Esophagus squamous epithelium (tissue), 4 donors: ENCODE data around the gene SHISA6.

Source experiments
- POLR2A ChIP-seq, 4 donors: fragments of 450-650 bp; IDR thresholded peaks; one replicate each; pipeline ENCODE4 v1.6.1; 2017; ENCODE audit warnings: antibody characterized with exemption in 4 of 4, mild to moderate bottlenecking in 4 of 4, moderate library complexity in 3 of 4
- TF ChIP-seq, protein P1 (sequence below), 6 experiments: fragments of 450-650 bp in 4 of 6; fragments of 200-600 bp in 2 of 6; sonication (generic) in 2 of 6; IDR thresholded peaks; one replicate each; pipeline ENCODE4 v1.5.1; 2016 to 2019; ENCODE audit warnings: antibody characterized with exemption in 6 of 6, mild to moderate bottlenecking in 4 of 6, moderate library complexity in 4 of 6

- TF ChIP-seq, protein P1, sequence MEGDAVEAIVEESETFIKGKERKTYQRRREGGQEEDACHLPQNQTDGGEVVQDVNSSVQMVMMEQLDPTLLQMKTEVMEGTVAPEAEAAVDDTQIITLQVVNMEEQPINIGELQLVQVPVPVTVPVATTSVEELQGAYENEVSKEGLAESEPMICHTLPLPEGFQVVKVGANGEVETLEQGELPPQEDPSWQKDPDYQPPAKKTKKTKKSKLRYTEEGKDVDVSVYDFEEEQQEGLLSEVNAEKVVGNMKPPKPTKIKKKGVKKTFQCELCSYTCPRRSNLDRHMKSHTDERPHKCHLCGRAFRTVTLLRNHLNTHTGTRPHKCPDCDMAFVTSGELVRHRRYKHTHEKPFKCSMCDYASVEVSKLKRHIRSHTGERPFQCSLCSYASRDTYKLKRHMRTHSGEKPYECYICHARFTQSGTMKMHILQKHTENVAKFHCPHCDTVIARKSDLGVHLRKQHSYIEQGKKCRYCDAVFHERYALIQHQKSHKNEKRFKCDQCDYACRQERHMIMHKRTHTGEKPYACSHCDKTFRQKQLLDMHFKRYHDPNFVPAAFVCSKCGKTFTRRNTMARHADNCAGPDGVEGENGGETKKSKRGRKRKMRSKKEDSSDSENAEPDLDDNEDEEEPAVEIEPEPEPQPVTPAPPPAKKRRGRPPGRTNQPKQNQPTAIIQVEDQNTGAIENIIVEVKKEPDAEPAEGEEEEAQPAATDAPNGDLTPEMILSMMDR (IDR thresholded peaks at IDR 0.05), result no peak
- TF ChIP-seq POLR2A (IDR thresholded peaks at IDR 0.05), result no peak
Observed at GRCh38 chr17:11598274-11599221, 357.5 kb downstream of the SHISA6 start, which contains the start of gene DNAH9.
